ENCODE measurements around the gene AMDHD2. TPM values are rescaled to one million over a fixed set of nuclear protein-coding genes. Genes with fewer than 3 reads are reported as not detected.

Gene AMDHD2
- total and polyA plus RNA-seq, 7 donors, result 21.0 to 39.4 (median 24.3) TPM

DNA sequence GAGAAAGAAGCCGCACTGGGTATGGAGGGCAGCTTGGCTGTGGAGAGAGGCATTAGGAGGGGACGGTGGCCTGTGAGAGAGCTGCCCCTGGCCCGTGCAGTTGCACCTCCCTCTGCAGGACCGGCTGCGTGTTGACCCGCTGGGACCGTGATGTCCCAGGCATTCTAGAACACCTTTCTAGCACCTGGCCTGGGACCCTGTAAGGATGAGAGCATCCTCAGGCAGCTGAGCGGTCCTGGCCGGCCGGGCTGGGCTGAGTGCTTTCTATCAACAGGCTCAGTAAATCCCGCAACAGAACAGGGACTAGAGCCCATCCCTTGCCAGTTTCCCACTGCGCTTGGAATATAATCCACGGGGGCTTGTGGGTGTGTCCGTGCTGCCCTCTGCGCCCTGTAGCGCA is 30.6 kb upstream of the AMDHD2 start:
- no peak for DNase-seq
- intact Hi-C loops (cut with DNase I), result no loop called here
- 94 to 96% methylated on average over 16 of the region's 16 CpGs for WGBS, 2 donors

DNA sequence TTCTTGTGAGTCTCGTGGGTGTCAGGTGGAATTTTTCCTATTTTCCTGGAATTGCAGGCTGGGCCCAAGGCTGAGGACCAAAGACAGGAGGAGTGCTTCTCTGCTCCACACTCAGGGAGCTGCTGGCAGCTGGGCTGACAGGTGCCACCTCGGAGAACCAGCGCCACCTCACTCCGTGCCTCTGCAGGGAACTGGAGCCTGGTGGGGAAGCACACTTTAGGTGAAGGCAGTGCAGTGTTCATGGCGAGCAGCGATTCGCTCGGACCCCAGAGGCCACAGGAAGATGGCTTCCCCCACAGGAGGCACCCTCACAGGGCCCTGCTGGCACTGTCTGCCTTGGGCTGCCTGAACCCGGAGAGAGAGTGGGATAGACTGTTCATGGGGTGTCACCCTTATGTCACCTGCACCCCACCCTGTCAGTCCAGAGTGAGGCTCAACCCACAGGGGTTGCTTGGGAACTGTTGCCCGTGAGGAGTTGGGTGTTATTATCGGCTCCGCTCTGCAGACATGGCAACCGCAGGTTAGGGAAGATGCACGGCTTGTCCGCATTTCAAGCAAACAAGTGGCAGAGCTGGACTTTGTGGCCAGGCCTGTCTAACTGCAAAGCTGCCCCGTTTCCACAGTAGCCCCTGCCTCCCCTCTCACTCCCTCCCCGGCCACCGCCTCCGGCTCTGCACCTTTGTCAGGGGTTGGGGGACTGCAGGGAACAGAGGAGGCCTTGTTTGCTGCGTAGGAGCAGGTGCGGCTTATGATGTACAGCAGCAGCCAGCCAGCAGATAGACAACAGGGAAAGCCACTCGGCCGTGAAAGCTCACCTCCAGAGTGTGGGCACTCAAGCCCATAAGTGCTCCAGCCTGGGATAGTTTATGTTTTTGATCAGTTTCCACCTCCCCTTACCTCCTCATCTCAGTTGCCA is 29.7 kb upstream of the AMDHD2 start:
- no peak for DNase-seq
- no peak overlapping the region for H3K4me3 ChIP-seq
- H3K27me3 ChIP-seq, result no peaks in the 10 kb centered on the region
- no peak overlapping the region for H3K27ac ChIP-seq
- peaks cover 0 to 8% (median 0%) of the 10 kb centered on the region in 4 donors for H3K36me3 ChIP-seq
- 84 to 91% methylated on average over 23 of the region's 23 CpGs for WGBS, 2 donors
- intact Hi-C loops (cut with DNase I), result no loop called here
- H3K4me1 ChIP-seq, result no peaks in the 10 kb centered on the region
- no peaks in the 10 kb centered on the region for H3K9me3 ChIP-seq
- TF ChIP-seq, protein P1, sequence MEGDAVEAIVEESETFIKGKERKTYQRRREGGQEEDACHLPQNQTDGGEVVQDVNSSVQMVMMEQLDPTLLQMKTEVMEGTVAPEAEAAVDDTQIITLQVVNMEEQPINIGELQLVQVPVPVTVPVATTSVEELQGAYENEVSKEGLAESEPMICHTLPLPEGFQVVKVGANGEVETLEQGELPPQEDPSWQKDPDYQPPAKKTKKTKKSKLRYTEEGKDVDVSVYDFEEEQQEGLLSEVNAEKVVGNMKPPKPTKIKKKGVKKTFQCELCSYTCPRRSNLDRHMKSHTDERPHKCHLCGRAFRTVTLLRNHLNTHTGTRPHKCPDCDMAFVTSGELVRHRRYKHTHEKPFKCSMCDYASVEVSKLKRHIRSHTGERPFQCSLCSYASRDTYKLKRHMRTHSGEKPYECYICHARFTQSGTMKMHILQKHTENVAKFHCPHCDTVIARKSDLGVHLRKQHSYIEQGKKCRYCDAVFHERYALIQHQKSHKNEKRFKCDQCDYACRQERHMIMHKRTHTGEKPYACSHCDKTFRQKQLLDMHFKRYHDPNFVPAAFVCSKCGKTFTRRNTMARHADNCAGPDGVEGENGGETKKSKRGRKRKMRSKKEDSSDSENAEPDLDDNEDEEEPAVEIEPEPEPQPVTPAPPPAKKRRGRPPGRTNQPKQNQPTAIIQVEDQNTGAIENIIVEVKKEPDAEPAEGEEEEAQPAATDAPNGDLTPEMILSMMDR (IDR thresholded peaks at IDR 0.05), result no peak
- TF ChIP-seq POLR2A (IDR thresholded peaks at IDR 0.05) (no peak), EP300 (IDR thresholded peaks at IDR 0.05) (no peak), POLR2AphosphoS5 (IDR thresholded peaks at IDR 0.05) (no peak)

More for the DNA sequence above, 30.6 kb upstream of the AMDHD2 start:
- Histone ChIP-seq H3K4me1 (peaks cover 0 to 2% (median 0%) of the 10 kb centered on the region in 4 donors), H3K27me3 (no peaks in the 10 kb centered on the region), H3K27ac (no peak overlapping the region), H3K4me3 (no peak overlapping the region), H3K9me3 (no peaks in the 10 kb centered on the region), H3K36me3 (peaks cover 0 to 8% (median 0%) of the 10 kb centered on the region in 4 donors)
- TF ChIP-seq, protein P1 (IDR thresholded peaks at IDR 0.05), result no peak

DNA sequence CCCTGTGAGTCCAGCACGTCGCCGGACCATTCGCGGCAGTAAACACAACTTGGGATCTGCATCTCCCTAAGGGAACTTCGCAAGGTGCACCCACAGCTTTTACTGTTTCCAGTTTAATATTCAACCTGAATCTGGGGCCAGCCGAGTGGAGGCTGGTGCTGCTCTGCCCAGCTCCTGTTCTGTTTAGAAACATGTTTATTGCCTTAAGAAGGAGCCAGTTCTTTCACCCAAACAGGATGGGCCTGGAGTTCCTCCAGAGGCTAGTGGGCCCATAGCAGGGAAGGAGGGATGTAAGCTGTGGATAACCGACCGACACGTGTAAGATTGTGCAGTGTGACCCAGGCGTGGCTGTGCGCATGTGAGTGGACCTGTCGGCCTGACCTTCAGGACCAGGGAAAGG is 27.9 kb upstream of the AMDHD2 start:
- no peak overlapping the region for H3K27ac ChIP-seq
- intact Hi-C loops (cut with DNase I), result no loop called here
- peaks cover 0 to 21% (median 3%) of the 10 kb centered on the region in 4 donors for H3K36me3 ChIP-seq
- DNase-seq, result no peak
- no peaks in the 10 kb centered on the region for H3K9me3 ChIP-seq
- H3K4me1 ChIP-seq, result peaks cover 0 to 5% (median under 1%) of the 10 kb centered on the region in 4 donors
- 27 to 69% methylated on average over 13 of the region's 13 CpGs for WGBS, 2 donors
- TF ChIP-seq, protein P1 (IDR thresholded peaks at IDR 0.05), result no peak
- TF ChIP-seq POLR2A (IDR thresholded peaks at IDR 0.05) (no peak), POLR2AphosphoS5 (IDR thresholded peaks at IDR 0.05) (no peak), EP300 (IDR thresholded peaks at IDR 0.05) (no peak)
- H3K4me3 ChIP-seq, result no peak overlapping the region
- H3K27me3 ChIP-seq, result no peaks in the 10 kb centered on the region

DNA sequence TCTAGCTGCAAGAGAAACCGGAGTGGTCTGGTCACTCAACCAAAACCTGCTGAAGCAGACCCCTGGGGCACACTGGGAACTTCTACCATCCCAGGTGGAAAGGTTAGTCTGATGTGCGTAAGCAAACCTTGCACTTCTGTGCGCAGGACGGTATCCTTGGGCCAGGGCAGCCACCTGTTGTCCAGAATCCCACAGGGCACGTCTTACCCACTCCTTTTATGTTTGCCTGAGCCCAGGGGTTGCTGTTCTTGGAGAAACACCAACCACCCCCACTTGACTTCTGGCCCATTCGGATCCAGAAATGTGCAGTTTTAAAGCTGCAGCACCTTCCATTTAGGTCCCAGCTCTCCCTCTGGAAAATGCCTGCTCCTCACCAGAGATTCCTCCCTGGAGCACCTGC is 26.6 kb upstream of the AMDHD2 start:
- TF ChIP-seq, protein P1 (IDR thresholded peaks at IDR 0.05), result no peak
- no peak for TF ChIP-seq EP300 (IDR thresholded peaks at IDR 0.05)
- TF ChIP-seq POLR2A (IDR thresholded peaks at IDR 0.05), result no peak
- TF ChIP-seq POLR2AphosphoS5 (IDR thresholded peaks at IDR 0.05), result no peak
- Histone ChIP-seq H3K4me3 (no peak overlapping the region), H3K4me1 (peaks cover 0 to 18% (median 11%) of the 10 kb centered on the region in 4 donors), H3K9me3 (no peaks in the 10 kb centered on the region), H3K27me3 (no peaks in the 10 kb centered on the region), H3K27ac (no peak overlapping the region), H3K36me3 (peaks cover 0 to 32% (median 3%) of the 10 kb centered on the region in 4 donors)
- intact Hi-C loops (cut with DNase I), result no loop called here
- WGBS, 2 donors, result 92 to 94% methylated on average over 6 of the region's 6 CpGs
- DNase-seq, result no peak

All from sigmoid colon (tissue), 7 donors.